ENCODE measurements around the gene SV2B.

- no peak for TF ChIP-seq CTCF (IDR thresholded peaks at IDR 0.05; ENCODE audit: poor library complexity)
- no peak for TF ChIP-seq EZH2 (IDR thresholded peaks at IDR 0.05; ENCODE audit: borderline replicate concordance)
Measured at GRCh38 chr15:91208371-91208770, 108.3 kb downstream of the SV2B start.
